GM12864 (cell line): Measurements from ENCODE around the gene TSPAN14.

ENCODE experiments used
- DNase-seq: peaks from one replicate; pipeline ENCODE4 v3.0.0-alpha.2; 2011; ENCODE audit warnings: low read depth
- H3K4me3 ChIP-seq: 2 replicates; pipeline ENCODE4 v1.5.1; 2011; ENCODE audit warnings: mild to moderate bottlenecking, low read depth, low read length, control low read depth
- TF ChIP-seq, protein P1 (sequence below): IDR thresholded peaks from 2 replicates; pipeline ENCODE4 v1.5.1; 2011; ENCODE audit warnings: low read depth, mild to moderate bottlenecking, moderate library complexity, low read length, control low read depth, inconsistent platforms; ENCODE audit errors: missing control alignments

The TSPAN14 gene

DNA sequence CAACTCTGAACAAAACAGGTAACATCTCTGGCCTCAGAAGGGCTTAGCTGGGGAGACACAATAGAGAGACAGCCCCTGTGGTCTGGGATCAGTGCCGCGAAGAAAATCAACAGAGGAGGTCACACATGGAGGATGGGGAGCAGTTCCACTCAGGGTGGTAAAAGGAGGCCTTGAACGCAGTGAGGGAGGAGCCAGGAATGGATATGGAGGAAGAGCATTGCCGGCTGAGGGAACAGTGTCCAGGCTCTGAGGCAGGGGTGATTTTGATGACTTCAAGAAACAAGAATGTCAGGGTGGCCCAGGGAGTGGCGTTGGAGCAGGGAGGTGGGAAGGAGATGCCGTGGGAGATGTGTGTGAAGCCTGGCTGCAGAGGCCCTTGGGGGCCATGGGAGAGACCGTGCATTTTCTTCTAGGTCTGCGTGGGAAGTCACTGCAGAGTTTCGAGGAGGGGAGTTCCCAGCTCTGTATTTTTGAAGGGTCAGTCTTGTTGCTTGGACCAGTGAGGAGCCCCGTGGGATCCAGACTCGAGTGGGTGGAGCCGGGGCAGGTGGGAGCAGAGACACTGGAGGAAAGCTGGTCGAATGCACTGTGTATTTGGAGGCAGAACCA is 47.9 kb downstream of the TSPAN14 start:
- DNase-seq = no peak
- H3K4me3 ChIP-seq = no peak overlapping the region
- TF ChIP-seq, protein P1, sequence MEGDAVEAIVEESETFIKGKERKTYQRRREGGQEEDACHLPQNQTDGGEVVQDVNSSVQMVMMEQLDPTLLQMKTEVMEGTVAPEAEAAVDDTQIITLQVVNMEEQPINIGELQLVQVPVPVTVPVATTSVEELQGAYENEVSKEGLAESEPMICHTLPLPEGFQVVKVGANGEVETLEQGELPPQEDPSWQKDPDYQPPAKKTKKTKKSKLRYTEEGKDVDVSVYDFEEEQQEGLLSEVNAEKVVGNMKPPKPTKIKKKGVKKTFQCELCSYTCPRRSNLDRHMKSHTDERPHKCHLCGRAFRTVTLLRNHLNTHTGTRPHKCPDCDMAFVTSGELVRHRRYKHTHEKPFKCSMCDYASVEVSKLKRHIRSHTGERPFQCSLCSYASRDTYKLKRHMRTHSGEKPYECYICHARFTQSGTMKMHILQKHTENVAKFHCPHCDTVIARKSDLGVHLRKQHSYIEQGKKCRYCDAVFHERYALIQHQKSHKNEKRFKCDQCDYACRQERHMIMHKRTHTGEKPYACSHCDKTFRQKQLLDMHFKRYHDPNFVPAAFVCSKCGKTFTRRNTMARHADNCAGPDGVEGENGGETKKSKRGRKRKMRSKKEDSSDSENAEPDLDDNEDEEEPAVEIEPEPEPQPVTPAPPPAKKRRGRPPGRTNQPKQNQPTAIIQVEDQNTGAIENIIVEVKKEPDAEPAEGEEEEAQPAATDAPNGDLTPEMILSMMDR = no peak

DNA sequence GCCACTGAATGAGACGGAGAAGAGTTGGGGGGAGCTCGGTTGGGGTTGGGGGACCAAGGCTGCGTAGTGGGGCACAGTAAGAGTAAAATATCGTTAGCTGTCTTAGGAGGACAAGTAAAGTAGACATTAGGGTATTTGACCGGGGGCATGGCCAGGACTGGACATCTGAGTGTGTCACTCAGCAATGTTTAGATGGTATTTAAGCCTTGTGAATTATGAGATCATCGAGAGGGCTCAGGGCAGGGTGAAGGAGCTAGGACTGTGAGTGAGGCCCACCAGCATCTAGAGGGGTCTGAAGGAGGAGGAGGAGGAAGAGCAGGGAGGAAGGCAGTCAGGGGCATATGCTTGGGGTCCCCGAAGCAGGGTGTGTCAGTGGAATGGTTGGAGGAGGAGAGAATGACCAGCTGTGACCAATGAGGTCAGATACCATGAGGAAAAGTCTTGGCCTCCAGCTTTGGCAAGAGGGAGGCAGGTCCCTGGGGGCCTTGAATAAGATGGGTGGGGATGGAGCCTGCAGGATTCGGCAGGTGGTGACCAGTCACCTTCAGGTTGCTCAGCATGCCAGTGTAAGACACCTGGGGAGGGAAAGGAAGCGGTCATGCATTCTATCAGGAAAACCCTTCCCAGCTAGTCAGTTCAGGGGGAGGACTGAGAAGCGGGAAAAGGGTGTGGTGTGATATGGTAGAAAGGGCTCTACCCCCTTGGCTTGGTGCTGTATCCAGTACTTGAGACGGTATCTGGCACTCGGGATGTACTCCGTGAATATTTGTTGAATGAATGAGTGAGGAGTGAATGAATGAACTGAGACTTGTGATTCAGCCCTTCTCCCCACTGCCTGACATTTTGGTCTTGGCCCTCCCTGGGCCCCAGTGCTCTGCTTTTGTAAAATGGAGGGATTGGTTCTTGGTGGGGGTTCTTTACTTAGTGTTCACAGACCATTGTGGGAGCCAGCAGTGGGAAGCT is 48.8 kb downstream of the TSPAN14 start:
- TF ChIP-seq, protein P1 = no peak
- DNase-seq = no peak

DNA sequence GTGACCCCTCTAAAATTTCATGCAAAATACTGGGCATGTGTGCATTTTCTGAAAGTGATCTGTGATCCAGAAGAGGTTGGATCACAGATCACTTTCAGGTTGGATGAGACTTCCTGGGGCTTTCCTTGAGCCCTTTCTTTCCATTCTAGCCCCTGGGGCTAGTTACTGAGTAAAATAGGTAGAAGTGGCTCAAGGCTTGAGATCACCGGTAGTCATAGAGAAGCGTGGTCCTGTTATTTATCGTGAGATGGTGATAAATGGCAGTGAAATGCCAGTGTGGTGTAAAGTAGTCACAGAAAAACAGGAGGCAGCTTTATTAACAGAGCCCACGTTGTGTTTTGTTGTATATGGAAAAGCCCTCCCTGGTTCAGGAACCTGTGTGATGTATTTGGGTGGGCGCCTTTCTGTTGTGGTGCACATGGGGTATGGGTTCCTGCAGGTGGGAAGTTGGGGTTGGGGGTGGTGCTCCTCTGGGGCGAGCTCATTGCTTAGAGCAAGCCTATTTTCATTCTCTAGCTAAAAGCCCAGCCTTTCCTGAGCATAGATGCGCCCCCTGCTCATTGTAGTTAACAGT is 49.6 kb downstream of the TSPAN14 start:
- no peak overlapping the region for H3K4me3 ChIP-seq

More for the DNA sequence above, 48.8 kb downstream of the TSPAN14 start:
- no peak overlapping the region for H3K4me3 ChIP-seq

DNA sequence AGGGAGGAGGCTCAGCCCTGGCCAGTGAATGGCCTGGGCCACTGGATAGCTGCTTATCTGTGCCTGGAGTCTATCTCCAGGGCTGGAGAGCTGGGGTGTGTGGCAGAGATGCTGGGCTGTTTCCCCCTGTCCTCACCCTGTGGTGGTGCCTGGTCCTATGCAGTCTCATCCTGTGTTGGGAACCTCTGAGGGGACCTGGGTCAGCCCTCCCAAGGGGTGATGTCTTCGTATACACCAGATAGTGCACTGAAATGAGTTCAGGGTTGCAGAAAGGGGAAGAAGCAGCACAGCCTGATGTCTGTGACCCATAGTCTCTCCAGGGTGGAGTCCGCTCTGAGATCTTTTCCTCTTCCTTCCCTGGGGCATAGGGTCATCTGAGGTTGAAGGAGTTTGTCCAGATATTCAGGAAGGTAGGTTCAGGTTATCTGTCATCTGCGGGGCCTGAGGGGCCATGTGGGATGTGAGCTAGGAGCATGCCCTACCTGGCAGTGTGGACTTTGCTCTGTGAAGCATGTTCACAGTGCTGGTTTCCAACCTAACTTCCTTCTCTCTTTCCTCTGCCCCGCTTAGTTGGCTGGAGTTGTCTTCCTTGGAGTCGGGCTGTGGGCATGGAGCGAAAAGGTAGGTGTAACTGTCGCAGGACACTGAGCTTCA is 50.2 kb downstream of the TSPAN14 start:
- H3K4me3 ChIP-seq = no peak overlapping the region
- TF ChIP-seq, protein P1 = no peak
- DNase-seq = no peak

More for the DNA sequence above, 49.6 kb downstream of the TSPAN14 start:
- no peak for DNase-seq
- TF ChIP-seq, protein P1 = no peak

DNA sequence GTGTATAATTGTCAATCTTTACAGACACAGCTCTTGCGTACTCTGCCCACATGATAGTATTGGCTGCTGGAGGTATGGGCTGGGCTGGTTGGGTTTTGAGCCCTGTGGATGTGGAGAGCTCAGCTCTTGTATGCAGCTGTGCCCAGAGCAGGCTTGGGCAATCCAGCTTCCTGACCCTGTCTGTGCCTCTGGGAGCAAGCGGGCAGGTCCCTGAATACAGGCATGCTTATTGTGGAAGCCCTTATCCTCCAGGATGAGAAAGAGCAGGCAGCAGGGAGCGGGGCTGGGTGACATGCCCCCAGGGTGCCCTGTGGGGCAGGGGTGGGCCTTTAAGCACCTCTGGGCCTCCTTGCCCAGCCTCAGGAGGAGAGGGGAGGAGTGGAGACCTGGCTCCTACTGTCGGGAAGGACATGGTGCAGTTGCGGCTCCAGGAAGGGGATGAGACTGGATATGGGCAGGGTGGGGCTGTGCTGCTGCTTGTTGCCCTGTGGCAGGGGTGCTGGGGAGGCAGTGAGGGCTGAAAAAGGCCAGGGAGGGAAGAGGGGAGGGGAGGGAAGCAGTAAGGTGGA is 50.9 kb downstream of the TSPAN14 start:
- DNase-seq = no peak
- TF ChIP-seq, protein P1 = no peak

DNA sequence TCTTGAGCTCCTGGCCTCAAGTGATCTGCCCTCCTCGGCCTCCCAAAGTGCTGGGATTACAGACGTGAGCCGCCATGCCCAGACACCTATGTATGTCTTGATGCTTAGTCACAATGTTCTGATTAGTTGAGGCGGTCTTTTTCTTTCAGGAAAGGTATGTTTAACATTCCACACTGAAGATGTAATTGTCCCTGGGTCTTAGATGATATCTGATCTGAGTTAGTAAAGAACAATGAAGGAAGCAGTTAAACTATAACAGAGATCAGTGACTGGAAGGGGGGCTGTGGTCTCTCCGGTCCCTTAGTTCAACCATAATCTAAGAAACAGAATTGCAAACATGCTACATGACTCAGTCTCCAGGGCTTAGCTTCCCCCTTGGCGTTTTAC is 52.1 kb downstream of the TSPAN14 start:
- no peak for DNase-seq
- TF ChIP-seq, protein P1 = no peak
- H3K4me3 ChIP-seq = no peak overlapping the region

More for the DNA sequence above, 50.9 kb downstream of the TSPAN14 start:
- H3K4me3 ChIP-seq = no peak overlapping the region
